HG03025 (cell line): ENCODE measurements around the gene PDGFD.

Experiments
- ATAC-seq: cut with Tn5 transposase; IDR thresholded peaks from one replicate; pipeline ENCODE4 v1.9.1; 2021; ENCODE audit warnings: mild to moderate bottlenecking, moderate library complexity; ENCODE audit not compliant: unreplicated experiment, low FRiP score

The PDGFD gene

GRCh38 chr11:103967985-103968384 lies 196.0 kb downstream of the PDGFD start:
- ATAC-seq, result no peak

- ATAC-seq, result no peak
These were observed 199.6 kb downstream of the PDGFD start for GRCh38 chr11:103964390-103964789.

- ATAC-seq, result no peak
These were observed 200.3 kb downstream of the PDGFD start for GRCh38 chr11:103963648-103964047.

GRCh38 chr11:103961010-103961409 lies 202.9 kb downstream of the PDGFD start:
- ATAC-seq, result no peak

GRCh38 chr11:103960108-103960507 lies 203.8 kb downstream of the PDGFD start:
- ATAC-seq, result no peak

GRCh38 chr11:103959279-103959942 lies 204.5 kb downstream of the PDGFD start:
- peak; percentile 97 for ATAC-seq

GRCh38 chr11:103958475-103959215 lies 205.3 kb downstream of the PDGFD start:
- ATAC-seq, result peak; percentile 51

- ATAC-seq, result no peak
These were observed 210.0 kb downstream of the PDGFD start for GRCh38 chr11:103953797-103954486.

- ATAC-seq, result no peak
These were observed 214.2 kb downstream of the PDGFD start for GRCh38 chr11:103949781-103950180.

- ATAC-seq, result no peak
These were observed 215.7 kb downstream of the PDGFD start for GRCh38 chr11:103948187-103948763.

GRCh38 chr11:103947546-103947919 lies 216.4 kb downstream of the PDGFD start:
- ATAC-seq, result no peak

- no peak for ATAC-seq
These were observed 217.0 kb downstream of the PDGFD start for GRCh38 chr11:103946793-103947545.

- no peak for ATAC-seq
These were observed 219.6 kb downstream of the PDGFD start for GRCh38 chr11:103944251-103944940.

- ATAC-seq, result no peak
These were observed 221.3 kb downstream of the PDGFD start for GRCh38 chr11:103942646-103943045.

- ATAC-seq, result no peak
These were observed 223.4 kb downstream of the PDGFD start for GRCh38 chr11:103940551-103940950.

- ATAC-seq, result no peak
These were observed 224.3 kb downstream of the PDGFD start for GRCh38 chr11:103939694-103940093.

GRCh38 chr11:103936059-103936458 lies 227.9 kb downstream of the PDGFD start:
- ATAC-seq, result no peak

- no peak for ATAC-seq
These were observed 228.7 kb downstream of the PDGFD start for GRCh38 chr11:103935219-103935618.

- ATAC-seq, result peak; percentile 95
These were observed 234.6 kb downstream of the PDGFD start for GRCh38 chr11:103929170-103929903.
